Lower leg skin (tissue), 3 donors: ENCODE measurements around the gene GOLGA6L7.

ENCODE experiments used
- POLR2A ChIP-seq, 2 donors: fragments of 450-650 bp; IDR thresholded peaks; one replicate each; pipeline ENCODE4 v1.6.1; 2016 to 2017; ENCODE audit warnings: antibody characterized with exemption in 2 of 2, mild to moderate bottlenecking in 1 of 2, moderate library complexity in 1 of 2
- TF ChIP-seq, protein P1 (sequence below), 3 donors: fragments of 450-650 bp; IDR thresholded peaks; one replicate each; pipeline ENCODE4 v1.5.1; 2016; ENCODE audit warnings: antibody characterized with exemption in 3 of 3, mild to moderate bottlenecking in 3 of 3, moderate library complexity in 2 of 3

DNA sequence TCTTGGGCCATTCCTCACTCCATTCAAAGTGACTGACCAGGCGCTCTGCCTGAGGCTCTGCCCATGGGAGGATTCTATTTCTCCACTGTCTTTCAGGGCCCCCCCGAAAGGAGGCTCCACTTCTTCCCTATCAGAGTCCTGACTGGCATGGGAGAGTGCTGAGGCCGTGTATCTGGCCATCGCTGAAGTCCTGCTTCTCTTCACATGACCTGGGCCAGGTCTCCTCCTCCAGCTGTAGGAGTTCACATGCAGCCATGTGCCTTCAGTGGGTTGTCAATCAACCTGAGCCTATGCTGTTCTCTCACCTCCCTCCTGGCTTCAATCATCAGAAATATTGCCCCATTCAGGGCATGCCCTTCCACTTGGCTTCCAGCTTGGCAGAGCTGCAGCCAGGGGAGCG is 24.6 kb upstream of the GOLGA6L7 start:
- TF ChIP-seq POLR2A (IDR thresholded peaks at IDR 0.05), result no peak
- TF ChIP-seq, protein P1, sequence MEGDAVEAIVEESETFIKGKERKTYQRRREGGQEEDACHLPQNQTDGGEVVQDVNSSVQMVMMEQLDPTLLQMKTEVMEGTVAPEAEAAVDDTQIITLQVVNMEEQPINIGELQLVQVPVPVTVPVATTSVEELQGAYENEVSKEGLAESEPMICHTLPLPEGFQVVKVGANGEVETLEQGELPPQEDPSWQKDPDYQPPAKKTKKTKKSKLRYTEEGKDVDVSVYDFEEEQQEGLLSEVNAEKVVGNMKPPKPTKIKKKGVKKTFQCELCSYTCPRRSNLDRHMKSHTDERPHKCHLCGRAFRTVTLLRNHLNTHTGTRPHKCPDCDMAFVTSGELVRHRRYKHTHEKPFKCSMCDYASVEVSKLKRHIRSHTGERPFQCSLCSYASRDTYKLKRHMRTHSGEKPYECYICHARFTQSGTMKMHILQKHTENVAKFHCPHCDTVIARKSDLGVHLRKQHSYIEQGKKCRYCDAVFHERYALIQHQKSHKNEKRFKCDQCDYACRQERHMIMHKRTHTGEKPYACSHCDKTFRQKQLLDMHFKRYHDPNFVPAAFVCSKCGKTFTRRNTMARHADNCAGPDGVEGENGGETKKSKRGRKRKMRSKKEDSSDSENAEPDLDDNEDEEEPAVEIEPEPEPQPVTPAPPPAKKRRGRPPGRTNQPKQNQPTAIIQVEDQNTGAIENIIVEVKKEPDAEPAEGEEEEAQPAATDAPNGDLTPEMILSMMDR (IDR thresholded peaks at IDR 0.05), result no peak
